Adrenal gland (tissue), 5 donors: ENCODE results near the gene MGRN1.

Experiments
- CTCF ChIP-seq, 6 experiments: fragments of 450-650 bp in 4 of 6; fragments of 200-600 bp in 2 of 6; sonication (generic) in 1 of 6; IDR thresholded peaks; 1 replicate in 5 of 6; 2 replicates in 1 of 6; pipeline versions ENCODE4 v1.5.1 to v1.8.0; 2016 to 2021; ENCODE audit warnings: antibody characterized with exemption in 6 of 6, mild to moderate bottlenecking in 2 of 6, moderate library complexity in 1 of 6
- POLR2A ChIP-seq, 2 donors: fragments of 450-650 bp; IDR thresholded peaks; one replicate each; pipeline ENCODE4 v1.6.1; 2017; ENCODE audit warnings: antibody characterized with exemption in 2 of 2, mild to moderate bottlenecking in 2 of 2, moderate library complexity in 1 of 2
- donor health status: DM: no; HTN: no; CAD: no.

GRCh38 chr16:4683255-4684057 lies 58.8 kb downstream of the MGRN1 start:
- TF ChIP-seq CTCF (IDR thresholded peaks at IDR 0.05): peak in 1 of 6 experiments; percentile 22
- TF ChIP-seq POLR2A (IDR thresholded peaks at IDR 0.05): no peak
